Panc1 (cell line): ENCODE results near the gene RNF38. TPM values are rescaled to one million over a fixed set of nuclear protein-coding genes. Genes with fewer than 3 reads are reported as not detected.
"Not testable (repeated sequence)": the region's sequence is repeated elsewhere in the genome, so short reads cannot be mapped to it uniquely, and the experiment has no call there.

Experiments
- ATAC-seq: fragments of 200-7000 bp; cut with Tn5 transposase; 2 replicates; pipeline ENCODE4 v1.9.1; 2020; ENCODE audit warnings: mild to moderate bottlenecking, moderate library complexity
- BruUV-seq: library from RNA; stranded (reverse); fragments of 400-500 nt; replicated peaks from 2 replicates; lab custom pipeline; 2021; lab: Mats Ljungman, UMichigan
- CTCF ChIA-PET: fragments of 300-600 bp; sonication (Branson Sonifier 250); formaldehyde crosslinking; loops from one replicate; lab custom pipeline; 2022; ENCODE audit warnings: antibody characterized with exemption; lab: Charles Lee
- POLR2A ChIA-PET: fragments of 300-600 bp; sonication (Branson Sonifier 250); formaldehyde crosslinking; loops from one replicate; lab custom pipeline; 2022; ENCODE audit warnings: antibody characterized with exemption; lab: Charles Lee
- DNase-seq: peaks from one replicate; pipeline ENCODE4 v3.0.0-alpha.2; 2010; ENCODE audit warnings: low read depth, low spot score
- H3K27ac ChIP-seq: 2 replicates; pipeline ENCODE4 v1.5.1; 2011; ENCODE audit warnings: mild to moderate bottlenecking, low read length, inconsistent platforms
- H3K27me3 ChIP-seq: fragments of 200-500 bp; sonication (Bioruptor generic); 2 replicates; pipeline ENCODE4 v1.6.0; 2014; ENCODE audit warnings: low read length, inconsistent platforms; ENCODE audit not compliant: control insufficient read depth, insufficient read depth
- H3K36me3 ChIP-seq: fragments of 200-500 bp; sonication (Bioruptor generic); 2 replicates; pipeline ENCODE4 v1.5.1; 2014; ENCODE audit warnings: inconsistent platforms, mild to moderate bottlenecking, low read length, moderate library complexity; ENCODE audit not compliant: control insufficient read depth, insufficient read depth
- H3K4me1 ChIP-seq: 2 replicates; pipeline ENCODE4 v1.5.1; 2011; ENCODE audit warnings: inconsistent platforms, mild to moderate bottlenecking, low read length, moderate library complexity; ENCODE audit not compliant: control insufficient read depth, insufficient read depth
- H3K4me3 ChIP-seq, 2 experiments: 2 replicates each; pipeline ENCODE4 v1.5.1; 2011 to 2012; ENCODE audit warnings: low read depth in 2 of 2, low read length in 2 of 2, mild to moderate bottlenecking in 2 of 2, inconsistent platforms in 1 of 2, moderate library complexity in 1 of 2
- H3K9me3 ChIP-seq: fragments of 200-500 bp; sonication (Bioruptor generic); 2 replicates; pipeline ENCODE4 v1.5.1; 2014; ENCODE audit warnings: low read depth, mild to moderate bottlenecking, inconsistent platforms, low read length, moderate library complexity; ENCODE audit not compliant: control insufficient read depth, insufficient read depth
- POLR2AphosphoS5 ChIP-seq: IDR thresholded peaks from 2 replicates; pipeline ENCODE4 v1.6.1; 2012; ENCODE audit warnings: mild to moderate bottlenecking, low read depth, low read length, moderate library complexity
- REST ChIP-seq, 2 experiments: IDR thresholded peaks; 2 replicates each; pipeline ENCODE4 v1.6.1; 2011 to 2012; ENCODE audit warnings: low read depth in 2 of 2, control low read depth in 1 of 2, low read length in 1 of 2, mild to moderate bottlenecking in 1 of 2, moderate library complexity in 1 of 2; ENCODE audit not compliant: insufficient read depth in 1 of 2
- SIN3A ChIP-seq: IDR thresholded peaks from 2 replicates; pipeline ENCODE4 v1.6.1; 2012; ENCODE audit warnings: low read depth, mild to moderate bottlenecking, low read length, moderate library complexity, borderline replicate concordance; ENCODE audit not compliant: insufficient read depth
- TCF7L2 ChIP-seq: IDR thresholded peaks from 2 replicates; pipeline ENCODE4 v1.6.1; 2011; ENCODE audit warnings: mild to moderate bottlenecking, low read depth, low read length, inconsistent platforms
- in situ Hi-C: cut with HindIII; loops from 2 replicates; pipeline ENCODE4 v1.10.0; 2016; ENCODE audit warnings: low sequenced_read_pairs, low pct_unique_long_range_greater_than_20kb
- intact Hi-C: fragments of 100-400 bp; cut with micrococcal nuclease; formaldehyde crosslinking; loops from one replicate; pipeline ENCODE4 v1.10.0; 2022; ENCODE audit not compliant: unreplicated experiment
- total RNA-seq: library from RNA; stranded (reverse); gene quantifications from one replicate; pipeline ENCODE4 v1.2.1, GENCODE V29; 2021; ENCODE audit not compliant: unreplicated experiment
- TF ChIP-seq, protein P1 (sequence below): fragments of 450-650 bp; IDR thresholded peaks from 2 replicates; pipeline ENCODE4 v1.5.1; 2017; ENCODE audit warnings: mild to moderate bottlenecking

RNF38 gene
- total RNA-seq, 1 experiment from 2014 or later: 78.0 TPM

- ChIA-PET POLR2A (interaction anchor here (0.7 kb wide), 1 partner anchor 9 kb away, joined by 15 read pairs; no protein-coding TSS in a partner anchor), CTCF (interaction anchor here (0.5 to 1.6 kb wide), 6 partner anchors 38 to 962 kb away, joined by 3 to 8 read pairs (median 6); no protein-coding TSS in a partner anchor)
- intact Hi-C loops, ATAC-seq, H3K27me3 ChIP-seq, DNase-seq, H3K9me3 ChIP-seq, BruUV-seq, in situ Hi-C loops, H3K27ac ChIP-seq, H3K36me3 ChIP-seq, H3K4me1 ChIP-seq, H3K4me3 ChIP-seq: not testable (repeated sequence)
Measured at GRCh38 chr9:36446678-36447077, 46.6 kb upstream of the RNF38 start.

DNA sequence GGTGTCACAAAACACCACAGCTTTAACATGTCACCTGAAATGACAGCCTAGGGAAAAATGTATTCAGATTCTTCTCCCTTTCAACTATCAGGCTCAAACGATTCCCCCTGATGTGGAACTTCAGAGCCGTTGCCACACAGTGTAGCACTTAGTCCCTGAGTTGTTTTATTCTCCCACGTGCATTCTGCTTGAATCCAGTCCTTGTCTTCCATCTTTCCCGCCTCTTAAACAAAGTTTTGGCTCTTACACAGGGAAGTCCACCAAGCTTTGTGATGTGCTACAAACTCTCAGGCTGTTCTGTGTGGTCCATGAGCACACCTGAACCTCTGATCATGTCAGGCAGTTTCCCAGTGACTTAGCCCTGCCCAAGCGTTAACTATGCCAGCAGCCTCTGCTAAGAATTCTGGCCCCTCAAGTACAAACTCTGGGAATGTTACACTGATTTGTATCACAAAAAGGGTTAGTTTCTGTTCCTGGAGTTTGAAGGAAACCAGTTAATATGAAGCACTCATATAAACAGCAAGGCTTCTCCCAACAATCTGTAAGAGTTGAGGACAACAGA is 45.8 kb upstream of the RNF38 start:
- CTCF ChIA-PET: interaction anchor here (0.7 to 1.5 kb wide), 2 partner anchors 39 to 119 kb away, joined by 6 read pairs; no protein-coding TSS in a partner anchor
- in situ Hi-C loops (no loop called here), intact Hi-C loops (no loop called here)
- no peak for DNase-seq
- no peaks in the 10 kb centered on the region for H3K27me3 ChIP-seq
- ATAC-seq: 0 out of 2 replicates have a peak, but pooled peaks have one; percentile 33
- H3K9me3 ChIP-seq: no peaks in the 10 kb centered on the region
- TF ChIP-seq TCF7L2 (no peak), POLR2AphosphoS5 (no peak), SIN3A (no peak)
- no peak overlapping the region for H3K27ac ChIP-seq
- H3K4me3 ChIP-seq: no peak overlapping the region
- no peaks in the 10 kb centered on the region for H3K36me3 ChIP-seq
- POLR2A ChIA-PET: no interaction called here
- no peaks in the 10 kb centered on the region for H3K4me1 ChIP-seq
- BruUV-seq: no TSS peak

DNA sequence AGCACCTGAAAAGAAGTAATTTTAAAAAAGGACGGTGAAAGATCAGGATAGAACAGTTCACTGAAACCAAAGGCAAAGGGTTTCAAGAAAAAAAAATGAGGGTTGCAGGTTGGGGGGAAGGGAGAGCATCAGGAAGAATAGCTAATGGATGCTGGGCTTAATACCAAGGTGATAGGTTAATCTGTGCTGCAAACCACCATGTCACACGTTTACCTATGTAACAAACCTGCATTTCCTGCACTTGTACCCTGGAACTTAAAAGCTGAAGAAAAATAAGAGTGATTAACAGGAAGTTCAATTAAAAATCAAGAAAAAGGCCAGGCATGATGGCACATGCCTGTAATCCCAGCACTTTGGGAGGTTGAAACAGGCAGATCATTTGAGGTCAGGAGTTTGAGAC is 44.1 kb upstream of the RNF38 start:
- CTCF ChIA-PET: no interaction called here
- intact Hi-C loops (no loop called here), in situ Hi-C loops (no loop called here)
- H3K36me3 ChIP-seq: no peaks in the 10 kb centered on the region
- no peaks in the 10 kb centered on the region for H3K27me3 ChIP-seq
- H3K27ac ChIP-seq: no peak overlapping the region
- no peak for TF ChIP-seq TCF7L2
- no peak for TF ChIP-seq SIN3A
- TF ChIP-seq, protein P1, sequence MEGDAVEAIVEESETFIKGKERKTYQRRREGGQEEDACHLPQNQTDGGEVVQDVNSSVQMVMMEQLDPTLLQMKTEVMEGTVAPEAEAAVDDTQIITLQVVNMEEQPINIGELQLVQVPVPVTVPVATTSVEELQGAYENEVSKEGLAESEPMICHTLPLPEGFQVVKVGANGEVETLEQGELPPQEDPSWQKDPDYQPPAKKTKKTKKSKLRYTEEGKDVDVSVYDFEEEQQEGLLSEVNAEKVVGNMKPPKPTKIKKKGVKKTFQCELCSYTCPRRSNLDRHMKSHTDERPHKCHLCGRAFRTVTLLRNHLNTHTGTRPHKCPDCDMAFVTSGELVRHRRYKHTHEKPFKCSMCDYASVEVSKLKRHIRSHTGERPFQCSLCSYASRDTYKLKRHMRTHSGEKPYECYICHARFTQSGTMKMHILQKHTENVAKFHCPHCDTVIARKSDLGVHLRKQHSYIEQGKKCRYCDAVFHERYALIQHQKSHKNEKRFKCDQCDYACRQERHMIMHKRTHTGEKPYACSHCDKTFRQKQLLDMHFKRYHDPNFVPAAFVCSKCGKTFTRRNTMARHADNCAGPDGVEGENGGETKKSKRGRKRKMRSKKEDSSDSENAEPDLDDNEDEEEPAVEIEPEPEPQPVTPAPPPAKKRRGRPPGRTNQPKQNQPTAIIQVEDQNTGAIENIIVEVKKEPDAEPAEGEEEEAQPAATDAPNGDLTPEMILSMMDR: no peak
- no peak for TF ChIP-seq POLR2AphosphoS5
- TF ChIP-seq REST (IDR thresholded peaks at IDR 0.05; ENCODE audit: insufficient read depth in 1 of 2, low read depth in 2 of 2, low read length in 1 of 2): no peak
- POLR2A ChIA-PET: no interaction called here
- H3K9me3 ChIP-seq: no peaks in the 10 kb centered on the region
- DNase-seq (no peak), ATAC-seq (no peak)
- BruUV-seq: no TSS peak
- no peak overlapping the region for H3K4me3 ChIP-seq
- H3K4me1 ChIP-seq: no peaks in the 10 kb centered on the region
